Stimulated activated CD8-positive, alpha-beta memory T cell treated with anti-CD3 and anti-CD28 coated beads, Interleukin-15, amount 100 ng/mL, for 4 hours (primary cell): Measurements from ENCODE around the gene MYOF.
A peak's percentile ranks its signal among the peaks of the same experiment; 100 is the strongest.
"Not testable (repeated sequence)": the region's sequence is repeated elsewhere in the genome, so short reads cannot be mapped to it uniquely, and the experiment has no call there.

Experiments used
- DNase-seq, 2 donors: peaks; one replicate each; pipeline ENCODE4 v3.0.0-alpha.2; 2020; ENCODE audit warnings: low read depth in 2 of 2

Gene MYOF

DNA sequence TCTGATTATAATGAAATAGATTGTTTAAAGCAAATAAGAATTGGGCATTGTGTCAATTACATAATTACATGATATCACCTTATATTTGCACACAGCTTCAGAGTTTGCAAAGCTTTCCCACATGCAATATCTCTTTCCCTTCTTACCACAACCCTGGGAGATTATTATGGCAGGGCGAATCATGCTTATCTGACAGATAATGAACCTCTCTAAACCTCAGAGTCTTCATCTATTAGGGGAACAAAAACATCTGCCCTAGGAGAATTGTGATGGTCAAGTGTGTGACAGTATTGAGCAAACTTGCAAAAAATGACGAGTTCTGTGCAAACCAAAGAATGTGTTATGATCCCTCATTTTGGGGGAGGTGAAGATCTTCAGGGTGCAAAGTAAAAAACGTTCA lies 90.0 kb downstream of the MYOF start:
- no peak for DNase-seq

DNA sequence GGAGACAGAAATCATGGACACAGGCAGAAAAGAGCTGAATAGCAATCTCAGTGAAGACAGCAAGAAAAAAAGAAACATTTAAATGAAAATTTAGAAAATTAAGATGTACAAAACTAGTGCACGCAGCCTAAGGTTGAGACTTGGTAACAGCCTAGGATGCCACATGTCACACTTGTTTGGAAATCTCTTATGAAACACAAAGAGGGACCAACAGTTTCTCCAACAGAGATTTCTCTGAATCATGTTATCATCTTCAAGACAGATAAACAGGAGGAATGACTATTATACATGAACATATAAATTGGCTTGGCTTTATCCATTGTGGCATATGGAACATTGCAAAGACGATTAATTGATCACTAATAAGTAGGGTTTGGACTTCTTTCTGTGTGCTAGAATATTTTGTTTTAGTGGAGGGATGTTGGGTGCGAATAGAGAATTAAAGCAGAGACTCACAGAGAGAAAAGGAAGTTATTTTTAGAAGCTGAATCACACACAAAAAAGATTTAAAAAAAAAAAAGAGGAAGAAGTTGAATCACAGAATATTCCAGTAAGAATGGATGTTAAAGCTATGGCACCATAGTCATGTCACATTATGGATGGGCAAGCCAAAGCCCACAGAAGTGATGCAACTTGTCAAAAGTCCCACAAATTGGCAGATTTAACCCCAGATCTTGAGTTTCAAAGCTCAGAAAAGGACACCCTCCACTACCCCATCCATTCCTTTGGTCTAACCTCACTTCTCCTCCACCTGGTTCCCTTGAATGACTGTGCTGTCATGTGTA lies 91.6 kb downstream of the MYOF start:
- no peak for DNase-seq

DNA sequence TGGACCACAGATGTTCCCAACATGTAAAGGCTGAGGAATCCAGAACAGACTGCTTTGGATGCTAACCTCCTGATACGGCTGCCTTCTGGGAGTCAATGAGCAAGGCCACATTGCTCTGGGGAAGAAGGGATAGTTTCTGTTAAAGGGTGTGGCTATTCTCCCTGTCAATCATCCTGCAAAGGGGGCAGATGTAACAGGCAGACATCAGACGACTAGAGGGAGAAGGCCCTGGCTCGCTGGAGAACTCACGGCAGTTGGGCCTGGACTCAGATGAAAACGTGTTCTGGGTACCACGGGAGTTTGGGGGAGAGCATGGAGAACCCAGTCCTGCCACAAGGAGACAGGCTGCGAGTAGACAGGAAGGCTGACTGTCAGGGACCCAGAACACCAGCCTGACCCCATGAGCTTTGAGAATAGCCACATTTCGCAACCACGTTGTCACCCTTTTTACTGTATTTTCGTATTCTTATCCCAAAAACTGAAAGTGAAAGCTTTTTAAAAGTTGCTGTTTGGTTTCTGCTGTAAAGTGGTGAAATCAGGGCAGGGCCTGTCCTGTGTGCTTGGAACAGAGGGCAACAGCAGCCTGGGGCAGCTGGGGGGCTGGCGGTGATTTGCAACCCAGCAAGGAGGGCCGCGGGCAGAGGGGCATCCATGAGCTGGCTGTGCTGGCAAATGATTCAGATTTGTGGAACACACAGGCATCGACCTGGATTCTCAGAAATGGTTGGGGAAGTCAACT lies 95.3 kb downstream of the MYOF start:
- no peak for DNase-seq

DNA sequence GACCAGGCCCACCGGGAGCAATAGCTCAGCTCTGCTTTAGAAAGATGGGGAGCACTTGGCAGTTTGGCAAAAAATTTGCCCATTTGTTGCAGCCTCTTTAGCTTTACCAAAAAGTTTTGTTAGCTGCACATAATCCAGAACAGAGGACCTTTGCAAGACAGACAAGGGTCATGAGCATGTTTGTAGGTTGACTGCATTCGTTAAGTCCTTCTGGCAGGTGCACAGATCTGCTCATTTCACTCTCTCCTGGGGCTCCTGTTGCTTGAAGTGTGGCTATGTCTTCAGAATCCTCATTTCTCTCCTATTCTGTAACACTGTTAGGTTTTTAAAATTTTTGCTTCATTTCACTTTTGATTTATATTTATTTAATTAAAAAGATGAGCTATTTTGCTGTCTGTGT lies 96.8 kb downstream of the MYOF start:
- DNase-seq: no peak

DNA sequence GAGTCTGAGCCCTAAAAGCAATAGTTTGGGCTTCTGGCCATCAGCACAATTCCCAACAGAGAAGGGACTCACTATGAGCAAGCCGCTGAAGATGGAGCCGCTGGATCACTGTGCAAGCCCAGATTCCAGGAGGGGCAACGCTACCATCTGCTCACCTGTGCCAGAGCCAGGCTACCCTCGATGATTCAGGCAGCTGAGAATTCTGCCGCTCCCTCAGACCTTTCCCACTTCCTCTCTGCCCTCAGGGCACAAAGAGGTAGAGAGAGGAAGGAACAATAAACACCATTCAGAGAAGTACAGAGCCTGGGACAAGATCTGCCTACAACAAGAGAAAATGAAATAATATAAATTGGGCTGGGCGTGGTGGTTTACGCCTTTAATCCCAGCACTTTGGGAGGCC lies 98.1 kb downstream of the MYOF start:
- DNase-seq: no peak

DNA sequence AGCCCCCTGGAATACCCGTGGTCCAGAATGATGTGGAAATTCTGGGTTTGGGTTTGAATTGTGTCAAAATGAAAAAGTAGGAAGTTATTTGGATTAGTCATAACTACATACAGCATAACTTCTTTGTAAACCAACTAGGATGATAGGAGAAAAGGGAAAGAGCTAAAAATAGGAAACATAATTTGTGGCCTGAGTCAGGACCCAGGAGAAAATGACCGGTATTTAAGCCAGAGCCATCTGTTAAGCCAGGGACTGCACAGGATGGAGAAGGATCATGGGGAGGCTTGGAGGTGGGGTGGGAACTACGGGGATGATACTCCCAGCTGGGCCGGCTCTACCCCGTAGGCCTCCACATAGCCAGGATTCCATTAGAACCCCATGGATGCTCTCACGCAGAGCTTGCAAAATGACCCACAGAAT lies 98.6 kb downstream of the MYOF start:
- DNase-seq: no peak

DNA sequence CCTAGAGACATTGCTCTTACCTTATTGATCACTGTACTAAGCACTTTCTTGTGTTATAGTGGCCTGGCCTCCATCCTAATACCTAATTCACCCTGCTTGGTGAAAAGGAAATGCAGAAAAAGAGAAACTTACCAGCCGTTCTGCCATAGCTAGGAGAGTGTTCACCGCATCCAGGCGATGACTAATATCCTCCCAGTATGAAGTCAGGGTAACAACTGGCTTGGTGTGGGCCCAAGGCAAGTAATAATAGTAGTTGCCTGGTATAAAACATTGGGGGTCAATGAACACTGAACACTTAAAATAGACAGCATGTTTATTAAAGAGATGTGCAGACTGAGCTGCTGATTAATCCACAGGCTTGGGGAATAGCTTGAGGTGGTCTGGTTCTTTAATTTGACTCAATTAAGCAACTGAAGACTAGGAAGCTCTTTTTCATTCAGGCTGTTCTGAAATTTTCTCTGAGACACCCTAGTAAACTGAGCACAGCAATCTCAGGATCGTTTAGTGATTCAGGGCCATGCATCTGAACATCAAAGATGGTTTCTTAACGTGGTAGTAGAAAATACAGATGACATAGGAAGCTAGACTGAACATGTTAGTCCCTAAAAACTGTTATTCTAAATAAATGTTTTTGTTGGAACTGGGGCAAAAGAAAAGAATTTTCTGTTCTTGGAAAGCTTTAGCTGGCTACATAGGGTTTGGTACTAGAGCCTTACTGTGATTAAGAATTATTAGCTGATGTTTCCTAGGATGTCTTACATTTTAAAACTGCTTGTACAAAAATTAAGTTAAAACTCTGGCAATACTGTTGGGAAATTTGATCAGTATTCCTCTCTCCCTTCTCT lies 102.2 kb downstream of the MYOF start:
- no peak for DNase-seq

DNA sequence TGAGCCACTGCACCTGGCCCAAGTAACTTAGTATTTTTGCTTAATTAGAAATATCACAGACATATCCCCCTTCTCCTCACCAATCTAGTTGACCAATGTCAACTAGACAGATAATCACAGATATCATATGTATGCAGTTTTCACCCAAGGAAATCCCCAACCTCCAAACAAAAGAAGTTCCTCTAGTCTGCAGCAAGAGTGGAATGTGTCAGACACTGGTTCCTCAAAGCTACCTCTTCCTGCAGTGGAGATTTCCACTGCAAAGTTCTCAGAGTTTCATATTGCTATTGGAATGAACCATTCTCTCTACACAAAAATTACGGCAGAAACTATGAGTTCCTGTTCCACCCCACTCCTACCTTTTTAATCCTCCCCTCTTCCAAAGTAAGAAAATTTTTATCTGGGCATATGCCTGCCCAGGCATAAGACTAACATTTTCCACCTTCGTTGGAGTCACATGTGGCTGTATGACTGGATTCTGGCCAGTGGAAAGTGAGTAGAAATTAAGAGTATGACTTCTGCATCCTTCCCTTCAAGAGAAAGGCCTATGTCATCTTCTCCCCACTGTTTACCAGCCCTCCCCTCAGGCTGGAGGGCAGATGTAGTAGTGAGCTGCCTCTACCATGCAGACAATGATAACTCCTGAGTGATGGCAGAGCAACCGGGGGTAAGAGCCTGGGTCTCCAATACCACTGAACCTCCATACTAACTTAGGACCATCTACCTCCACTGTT lies 103.0 kb downstream of the MYOF start:
- no peak for DNase-seq

DNA sequence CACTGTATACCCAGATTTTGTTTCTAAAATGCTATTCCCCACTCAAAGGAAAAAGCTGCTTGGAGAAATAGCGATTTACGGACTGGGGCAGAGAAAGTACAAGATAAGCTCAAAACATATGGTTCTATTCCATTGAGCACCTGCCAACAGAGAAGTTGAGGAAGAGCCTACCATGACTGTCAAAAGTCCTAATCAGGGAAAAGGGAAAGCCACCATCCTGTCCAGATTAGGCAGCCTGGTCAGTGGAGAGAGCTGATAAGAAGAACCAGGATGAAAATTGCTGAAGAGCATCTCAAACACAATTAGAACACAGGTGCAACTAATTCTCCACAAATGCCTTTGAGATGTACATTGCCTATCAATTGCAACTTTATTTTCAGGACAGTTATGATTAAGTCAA lies 104.1 kb downstream of the MYOF start:
- no peak for DNase-seq

DNA sequence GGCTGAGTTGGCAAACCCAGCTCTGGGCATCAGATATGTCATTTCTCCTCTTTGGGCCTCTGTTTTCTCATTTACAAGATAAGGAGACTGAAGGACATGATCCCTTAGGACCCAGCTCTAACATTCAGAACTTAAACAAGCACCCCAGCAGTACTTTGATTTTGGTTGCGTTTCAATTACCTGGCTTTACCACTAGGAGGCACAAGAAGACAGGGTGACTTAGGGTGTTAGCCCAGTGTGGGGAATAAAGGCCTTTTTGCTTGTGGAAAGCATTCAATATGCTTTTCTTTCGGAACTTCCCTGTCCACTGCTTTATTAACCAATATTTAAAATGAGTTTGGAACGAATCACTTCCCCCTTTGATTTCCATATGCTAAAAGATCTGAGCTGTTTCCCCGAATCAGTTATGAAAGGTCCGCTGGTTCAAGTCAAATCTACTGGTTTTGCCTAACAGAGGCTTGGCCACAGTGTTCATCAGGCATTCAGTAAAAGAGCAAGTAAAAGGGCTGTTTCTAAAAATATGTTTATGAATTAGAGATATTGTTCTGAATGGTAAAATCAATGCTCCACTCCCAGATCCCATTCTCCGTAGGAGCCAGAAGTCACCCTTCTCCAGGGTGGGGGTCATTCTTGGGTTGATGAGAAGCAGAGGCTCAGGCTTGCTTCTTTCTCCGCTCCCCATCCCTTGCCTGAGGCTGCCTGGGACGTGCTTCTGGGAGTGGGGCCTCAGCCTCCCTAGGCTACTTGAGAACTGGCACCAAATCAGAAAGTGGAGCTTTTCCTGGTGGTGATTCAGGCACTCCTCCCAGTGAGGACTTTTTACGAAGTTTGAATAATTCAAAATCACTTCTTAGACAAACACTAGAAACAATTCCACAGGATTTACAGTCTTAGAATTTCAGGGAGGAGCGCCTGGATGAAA lies 105.5 kb downstream of the MYOF start:
- DNase-seq: peak in 1 of 2 donors; percentile 29

DNA sequence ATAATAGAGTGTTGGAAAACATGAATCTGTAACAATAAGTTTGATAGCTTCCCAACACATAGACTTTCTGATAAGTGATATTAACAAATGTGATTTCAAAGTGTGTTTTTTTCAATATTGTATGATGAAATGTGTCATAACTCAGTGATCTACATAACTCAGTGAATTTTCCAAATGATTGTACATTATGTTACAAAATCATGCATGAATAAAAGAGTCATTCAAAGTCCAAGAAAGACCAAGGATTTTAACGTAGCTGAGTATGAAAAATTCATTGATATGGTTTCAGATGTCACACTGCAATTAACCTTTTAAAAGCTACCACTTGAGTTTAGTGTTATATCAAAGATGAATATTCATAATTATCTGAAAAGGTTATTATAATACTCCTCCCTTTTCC lies 111.2 kb downstream of the MYOF start:
- no peak for DNase-seq

DNA sequence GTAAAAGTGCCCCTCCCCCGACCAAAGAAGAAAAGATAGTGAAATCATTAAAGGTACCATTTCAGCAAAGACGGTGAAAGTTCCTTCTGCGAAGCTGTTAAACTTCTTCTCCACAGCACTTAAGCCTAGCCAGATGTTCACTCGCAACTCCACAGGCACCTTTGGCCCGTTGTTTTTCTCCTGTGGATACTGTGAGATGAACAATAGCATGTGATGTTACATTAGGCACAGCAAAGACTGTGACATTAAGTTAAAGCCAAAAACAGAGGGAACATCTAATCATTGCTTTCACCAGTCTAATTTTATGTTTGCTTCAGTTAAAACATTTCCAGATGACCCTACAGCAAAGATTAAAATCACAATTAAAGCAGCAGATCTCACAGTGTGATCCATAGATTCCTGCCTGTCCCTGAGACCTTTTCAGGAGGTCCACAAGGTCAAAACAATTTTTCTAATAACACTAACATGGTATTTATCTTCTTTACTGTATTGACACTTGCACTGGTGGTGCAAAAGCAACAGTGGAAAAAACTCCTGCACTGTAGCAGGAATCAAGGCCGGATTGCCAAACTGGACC lies 112.5 kb downstream of the MYOF start:
- DNase-seq: no peak

DNA sequence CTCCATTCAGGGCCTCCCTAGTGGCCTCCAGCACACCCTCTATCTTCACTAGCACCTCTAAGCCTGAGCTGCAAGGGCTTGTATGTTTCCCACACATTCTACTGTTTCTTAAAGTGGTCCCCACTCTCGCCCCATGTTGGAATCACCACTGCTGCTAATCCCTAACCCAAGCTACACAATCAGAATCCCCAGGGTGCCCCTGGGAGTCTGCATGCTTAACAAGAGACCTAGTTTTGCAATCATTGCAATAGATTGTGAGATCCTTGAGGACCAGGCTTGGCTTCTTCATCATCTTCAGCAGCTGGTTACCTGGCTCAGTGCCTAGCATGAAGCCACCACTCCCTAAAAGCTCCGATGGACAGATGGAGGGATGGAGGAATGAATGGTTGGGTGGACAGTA lies 113.9 kb downstream of the MYOF start:
- no peak for DNase-seq

DNA sequence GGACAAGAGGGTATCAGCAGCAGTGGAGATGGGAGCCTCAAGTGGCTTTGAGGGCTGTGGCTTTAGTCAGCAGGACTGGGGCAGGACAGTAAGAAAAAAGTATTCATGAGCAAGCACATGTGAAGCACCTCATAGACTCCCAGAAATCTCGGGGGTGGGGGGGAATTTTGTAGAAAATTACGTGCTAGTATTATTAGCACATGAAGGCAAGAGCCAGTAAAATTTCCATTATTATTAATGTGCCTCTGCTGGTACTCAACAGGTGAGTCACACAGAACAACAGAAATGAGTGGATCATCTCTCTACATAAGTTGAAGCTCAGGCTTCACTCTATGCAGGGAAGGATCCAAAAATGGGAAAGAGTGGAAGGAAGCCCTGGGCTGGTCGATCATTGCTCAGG lies 114.5 kb downstream of the MYOF start:
- no peak for DNase-seq

DNA sequence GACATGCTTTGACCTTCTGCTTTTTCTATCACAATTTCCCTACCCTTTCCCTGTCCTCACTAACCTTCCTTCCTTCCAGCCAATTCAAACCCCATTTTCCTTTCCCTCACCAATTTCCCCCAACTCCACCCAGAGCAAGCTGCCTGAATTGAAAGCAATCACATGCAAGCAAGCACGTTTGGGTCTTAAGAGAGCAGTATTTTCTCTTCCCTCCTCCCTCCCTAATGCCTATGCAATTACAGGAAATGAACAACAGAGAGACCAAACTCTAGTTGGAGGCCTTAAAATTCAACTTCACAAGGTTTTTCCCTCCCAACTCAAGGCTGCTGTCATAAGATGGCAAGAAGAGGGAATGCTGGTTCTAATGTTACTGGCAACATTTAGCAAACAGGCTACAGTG lies 117.2 kb downstream of the MYOF start:
- DNase-seq: no peak

DNA sequence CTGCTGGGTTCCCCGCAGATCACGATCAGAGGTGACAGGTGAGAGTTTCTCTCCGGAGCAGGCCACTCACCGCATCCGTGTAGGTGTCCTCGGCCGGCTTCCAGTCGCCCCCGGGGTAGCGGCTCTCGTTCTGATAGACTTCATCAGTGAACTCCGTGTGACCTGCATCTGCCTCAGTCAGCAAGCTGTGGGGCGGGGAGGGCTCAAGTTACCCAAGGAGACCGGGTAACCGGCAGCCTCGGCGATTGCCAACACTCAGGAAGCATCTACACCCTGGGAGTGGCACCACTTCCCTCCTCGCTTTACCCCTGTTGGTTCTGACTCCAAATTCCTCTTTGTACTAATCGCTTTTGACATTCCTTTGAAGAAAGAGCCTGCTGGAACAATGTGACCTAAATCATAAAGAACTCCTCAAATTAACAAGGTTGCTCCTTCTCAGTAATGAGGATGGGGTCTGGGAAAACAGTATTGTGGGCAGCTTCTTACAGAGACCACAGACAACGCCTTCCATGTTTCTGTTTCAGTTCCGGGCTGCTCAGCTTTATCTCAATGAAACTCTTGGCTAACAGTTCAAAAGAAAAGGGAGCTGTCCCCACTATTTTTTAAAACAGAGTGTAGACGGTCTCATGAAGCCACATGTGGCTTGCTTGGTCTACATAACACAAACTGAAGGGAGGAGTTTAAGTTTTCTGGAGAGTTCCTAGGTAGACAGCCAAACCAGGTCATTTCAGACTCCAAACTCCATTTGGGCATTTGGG lies 118.1 kb downstream of the MYOF start:
- DNase-seq: no peak

DNA sequence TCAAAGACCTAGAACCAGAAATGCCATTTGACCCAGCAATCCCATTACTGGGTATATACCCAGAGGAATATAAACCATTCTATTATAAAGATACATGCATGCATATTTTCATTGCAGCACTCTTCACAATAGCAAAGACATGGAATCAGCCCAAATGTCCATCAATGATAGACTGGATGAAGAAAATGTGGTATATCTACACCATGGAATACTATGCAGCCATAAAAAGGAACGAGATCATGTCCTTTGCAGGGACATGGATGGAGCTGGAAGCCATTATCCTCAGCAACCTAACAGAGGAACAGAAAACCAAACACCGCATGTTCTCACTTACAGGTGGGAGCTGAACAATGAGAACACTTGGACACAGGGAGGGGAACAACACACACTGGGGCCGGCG lies 123.7 kb downstream of the MYOF start:
- not testable (repeated sequence) for DNase-seq

DNA sequence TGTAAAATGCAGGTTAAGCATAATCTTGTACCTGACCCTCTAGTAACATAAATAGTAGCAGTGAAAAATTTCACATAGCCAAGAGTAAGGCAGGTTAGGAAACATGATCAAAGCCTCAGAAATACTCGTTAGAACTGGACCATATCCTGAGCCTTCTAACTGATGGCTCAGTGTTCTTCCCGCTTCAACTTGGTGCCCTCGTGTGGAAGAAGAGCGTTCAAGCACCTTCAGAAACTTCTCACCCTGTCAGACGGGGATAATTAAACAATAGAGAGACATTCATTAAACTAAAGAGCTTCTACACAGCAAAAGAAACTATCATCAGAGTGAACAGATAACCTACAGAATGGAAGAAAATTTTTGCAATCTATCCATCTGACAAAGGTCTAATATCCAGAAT lies 124.5 kb downstream of the MYOF start:
- no peak for DNase-seq

DNA sequence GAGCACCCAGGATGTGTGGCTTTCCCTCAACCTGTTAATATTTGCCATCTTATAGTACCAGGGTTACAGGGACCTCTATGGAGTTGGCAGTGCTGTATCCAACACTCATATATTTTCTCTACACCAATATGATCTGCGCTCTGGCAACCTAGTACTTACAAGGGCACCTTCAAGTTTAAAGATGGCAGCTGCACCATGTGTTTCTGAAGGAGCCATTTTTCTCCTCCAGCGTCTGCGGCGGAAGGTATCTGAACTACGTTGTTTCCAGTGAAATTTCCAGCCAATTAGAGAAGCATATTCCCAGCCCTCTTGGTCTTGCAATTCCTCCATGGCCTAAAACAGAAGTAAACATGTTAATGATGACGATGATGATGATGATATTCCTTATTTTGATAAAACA lies 125.6 kb downstream of the MYOF start:
- DNase-seq: no peak
